ENCODE measurements around the gene NRG2.

GRCh38 chr5:140054086-140054689 is 11.1 kb upstream of the NRG2 start:
- no peak for TF ChIP-seq CTCF (IDR thresholded peaks at IDR 0.05; ENCODE audit: low read depth, low read length)
- no peak for TF ChIP-seq POLR2A (IDR thresholded peaks at IDR 0.05; ENCODE audit: extremely low read depth, insufficient read length)
- no peak for TF ChIP-seq MAX (IDR thresholded peaks at IDR 0.05; ENCODE audit: low read depth, low read length)

Measured in NB4 (cell line).